ENCODE data around the gene TTC13. TPM values are rescaled to one million over a fixed set of nuclear protein-coding genes. Genes with fewer than 3 reads are reported as not detected.

The TTC13 gene
- total RNA-seq, 1 donor from 2014 or later: 16.1 TPM

GRCh38 chr1:230948903-230949302 lies 29.8 kb downstream of the TTC13 start:
- DNase-seq (ENCODE audit: low spot score): no peak

GRCh38 chr1:230948301-230948700 lies 30.4 kb downstream of the TTC13 start:
- no peak for DNase-seq (ENCODE audit: low spot score)

GRCh38 chr1:230943048-230943593 lies 35.5 kb downstream of the TTC13 start:
- DNase-seq (ENCODE audit: low spot score): no peak

- DNase-seq (ENCODE audit: low spot score): no peak
Observed at GRCh38 chr1:230940848-230941247, 37.8 kb downstream of the TTC13 start.

GRCh38 chr1:230939806-230940489 lies 38.7 kb downstream of the TTC13 start:
- DNase-seq (ENCODE audit: low spot score): no peak

GRCh38 chr1:230938924-230939368 lies 39.7 kb downstream of the TTC13 start:
- no peak for DNase-seq (ENCODE audit: low spot score)

GRCh38 chr1:230937371-230937770 lies 41.3 kb downstream of the TTC13 start:
- DNase-seq (ENCODE audit: low spot score): no peak

GRCh38 chr1:230936475-230936874 lies 42.2 kb downstream of the TTC13 start:
- no peak for DNase-seq (ENCODE audit: low spot score)

- DNase-seq (ENCODE audit: low spot score): no peak
Observed at GRCh38 chr1:230935852-230936251, 42.8 kb downstream of the TTC13 start.

GRCh38 chr1:230930986-230931385 lies 47.7 kb downstream of the TTC13 start:
- DNase-seq (ENCODE audit: low spot score): no peak

GRCh38 chr1:230926182-230926581 lies 52.5 kb downstream of the TTC13 start:
- no peak for DNase-seq (ENCODE audit: low spot score)

GRCh38 chr1:230925608-230926007 lies 53.1 kb downstream of the TTC13 start:
- no peak for DNase-seq (ENCODE audit: low spot score)

GRCh38 chr1:230923176-230923575 lies 55.5 kb downstream of the TTC13 start:
- DNase-seq (ENCODE audit: low spot score): no peak

- no peak for DNase-seq (ENCODE audit: low spot score)
Observed at GRCh38 chr1:230922620-230923019, 56.0 kb downstream of the TTC13 start.

GRCh38 chr1:230919207-230919606 lies 59.5 kb downstream of the TTC13 start:
- no peak for DNase-seq (ENCODE audit: low spot score)

GRCh38 chr1:230917284-230918135 lies 61.2 kb downstream of the TTC13 start:
- DNase-seq (ENCODE audit: low spot score): no peak

- DNase-seq (ENCODE audit: low spot score): no peak
Observed at GRCh38 chr1:230916587-230917283, 61.9 kb downstream of the TTC13 start.

- DNase-seq (ENCODE audit: low spot score): no peak
Observed at GRCh38 chr1:230915078-230915477, 63.6 kb downstream of the TTC13 start.

- no peak for DNase-seq (ENCODE audit: low spot score)
Observed at GRCh38 chr1:230913496-230913895, 65.2 kb downstream of the TTC13 start.

- no peak for DNase-seq (ENCODE audit: low spot score)
Observed at GRCh38 chr1:230910755-230911117, 67.9 kb downstream of the TTC13 start.

- DNase-seq (ENCODE audit: low spot score): no peak
Observed at GRCh38 chr1:230909974-230910754, 68.5 kb downstream of the TTC13 start.
